Right lobe of liver (tissue), 4 donors: Measurements from ENCODE around the gene IL17D.

Experiments
- CTCF ChIP-seq, 4 donors: fragments of 200-600 bp in 3 of 4; fragments of 450-650 bp in 1 of 4; IDR thresholded peaks; one replicate each; pipeline versions ENCODE4 v1.5.1 to v1.8.0; 2016 to 2022; ENCODE audit warnings: antibody characterized with exemption in 4 of 4, mild to moderate bottlenecking in 2 of 4
- POLR2A ChIP-seq: fragments of 450-650 bp; IDR thresholded peaks from one replicate; pipeline ENCODE4 v1.6.1; 2017; ENCODE audit warnings: antibody characterized with exemption, mild to moderate bottlenecking
- donor health status: DM: no; HTN: no; CAD: no.
- donor health status: DM: no; HTN: no; CAD: no.
- donor health status: DM: no; HTN: yes; CAD: no.

- no peak for TF ChIP-seq CTCF (IDR thresholded peaks at IDR 0.05)
- TF ChIP-seq POLR2A: no peak
Measured at GRCh38 chr13:20664351-20664750, 39.1 kb upstream of the IL17D start.
